Iris pigment epithelial cell (primary cell): Measurements from ENCODE around the gene FHIT.
A peak's percentile ranks its signal among the peaks of the same experiment; 100 is the strongest.
"Not testable (repeated sequence)": the region's sequence is repeated elsewhere in the genome, so short reads cannot be mapped to it uniquely, and the experiment has no call there.

Experiments
- DNase-seq: peaks from one replicate; pipeline ENCODE4 v3.0.0-alpha.2; 2011; ENCODE audit warnings: low read depth

Gene FHIT

DNA sequence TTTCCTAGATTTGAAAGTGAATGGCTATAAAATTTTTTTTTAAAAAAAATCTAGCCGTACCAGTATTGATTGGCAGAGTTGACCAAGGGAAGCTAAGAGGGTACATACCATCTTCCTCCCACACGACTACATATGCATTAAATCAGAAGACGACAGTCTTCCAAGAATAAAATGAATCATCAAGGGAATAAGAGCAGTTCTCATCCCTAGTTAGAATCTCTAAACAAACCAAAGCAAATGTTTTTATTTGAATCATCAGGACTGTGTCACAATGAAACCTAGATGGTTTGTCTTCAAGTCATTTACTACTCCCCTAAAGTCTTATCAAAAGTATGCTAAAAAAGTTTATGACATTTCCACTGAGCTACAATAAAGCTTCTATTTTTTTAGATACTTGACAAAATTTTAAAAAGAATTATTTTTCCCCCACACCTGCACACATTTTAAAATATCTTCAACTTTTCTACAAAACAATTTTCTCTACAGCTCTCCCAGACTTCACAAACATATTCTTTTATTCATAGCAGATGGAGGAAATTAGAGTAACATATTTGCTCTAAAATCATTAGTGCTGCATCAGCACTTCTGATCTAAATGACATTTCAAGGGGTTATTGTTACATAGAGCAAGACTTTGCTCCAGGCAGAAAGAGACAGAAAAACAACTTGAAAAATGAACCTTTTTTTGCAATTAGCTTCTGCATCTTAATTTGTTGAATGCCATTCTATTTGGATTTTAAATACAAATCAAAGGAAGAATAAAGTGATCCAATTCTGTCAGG is 547.1 kb downstream of the FHIT start:
- DNase-seq, result peak; percentile 17

DNA sequence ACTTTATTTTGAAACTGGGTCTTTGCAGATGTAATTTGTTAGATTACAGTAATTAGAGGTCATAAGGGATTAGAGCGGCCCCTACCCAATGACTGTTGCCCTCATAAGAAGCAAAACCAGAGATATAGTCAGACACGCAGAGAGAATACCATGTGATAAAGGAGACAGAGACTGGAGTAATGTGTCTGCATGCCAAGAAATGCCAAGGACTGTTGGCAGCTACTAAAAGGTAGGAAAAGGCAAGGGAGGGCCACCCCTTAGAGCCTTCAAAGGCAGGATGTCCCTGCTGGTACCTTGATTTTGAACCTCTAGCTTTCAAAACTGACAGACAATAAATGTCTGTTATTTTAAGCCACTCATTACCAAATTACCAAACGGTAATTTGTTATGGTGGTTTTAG is 548.2 kb downstream of the FHIT start:
- no peak for DNase-seq

DNA sequence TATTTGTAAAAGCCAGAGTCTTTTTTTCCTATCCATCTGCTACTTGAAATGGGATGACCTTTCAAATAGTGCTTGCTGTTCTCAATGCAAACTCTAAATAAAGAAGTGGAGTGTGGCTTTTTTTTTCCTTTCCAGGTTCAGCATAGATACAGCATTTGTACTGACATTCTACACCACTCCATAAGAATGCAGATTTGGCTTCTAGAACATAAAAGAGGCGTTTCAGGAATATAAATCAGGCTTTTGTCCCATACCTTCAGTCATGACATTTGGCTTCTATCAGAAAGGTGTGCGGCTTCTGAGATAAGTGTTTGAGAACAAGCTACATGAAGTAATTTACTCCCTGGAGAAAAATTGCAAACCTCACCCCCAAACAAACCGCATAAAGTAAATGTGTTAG is 553.1 kb downstream of the FHIT start:
- no peak for DNase-seq

DNA sequence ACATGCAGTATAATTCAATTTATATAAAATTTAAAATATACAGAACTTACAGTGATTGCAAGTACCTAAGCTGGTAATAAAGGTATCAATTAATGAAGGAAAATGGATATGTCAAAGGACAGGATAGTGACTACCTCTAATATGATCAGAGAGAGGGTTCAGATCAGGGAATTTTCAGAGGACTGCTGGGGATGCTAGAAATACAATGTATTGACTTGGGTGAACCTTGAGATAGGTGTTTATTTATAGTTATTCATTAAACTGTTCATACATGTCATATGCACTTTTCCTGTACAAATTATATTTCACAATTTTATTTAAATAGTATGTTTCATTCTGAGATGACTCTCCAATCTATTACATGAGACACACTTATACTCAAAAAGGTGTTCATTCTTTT is 554.1 kb downstream of the FHIT start:
- no peak for DNase-seq

DNA sequence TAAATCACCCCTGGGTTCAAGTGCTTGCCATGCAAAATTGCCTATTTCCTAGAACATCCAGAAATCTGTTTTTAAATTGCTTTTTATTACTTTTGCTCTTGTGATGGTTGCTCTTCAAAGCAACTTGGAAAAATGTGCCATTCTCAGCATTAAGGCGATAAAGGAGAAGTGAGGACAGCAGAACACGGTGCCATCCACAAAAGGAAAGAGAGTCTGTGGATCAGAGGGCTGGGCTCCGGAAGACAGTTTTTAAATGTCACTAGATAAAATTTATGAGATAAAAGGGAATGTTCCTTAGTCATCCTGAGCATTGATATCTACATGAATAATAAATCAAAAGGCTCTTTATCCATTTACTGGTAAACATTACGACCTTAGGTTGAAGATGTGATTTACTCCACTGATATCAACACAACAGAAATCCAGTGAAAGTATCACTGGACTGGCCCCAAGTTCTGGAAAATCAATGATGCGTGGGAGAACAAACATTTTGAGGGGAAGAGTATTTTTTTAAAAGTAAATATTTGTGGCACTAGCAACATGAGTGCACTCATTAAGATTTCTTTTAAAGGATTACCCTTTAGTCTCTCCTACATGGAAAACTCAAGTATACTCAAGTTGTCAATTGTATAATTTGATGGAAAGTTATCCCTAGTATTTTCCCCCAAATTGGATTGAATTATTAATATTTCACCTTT is 554.7 kb downstream of the FHIT start:
- no peak for DNase-seq

DNA sequence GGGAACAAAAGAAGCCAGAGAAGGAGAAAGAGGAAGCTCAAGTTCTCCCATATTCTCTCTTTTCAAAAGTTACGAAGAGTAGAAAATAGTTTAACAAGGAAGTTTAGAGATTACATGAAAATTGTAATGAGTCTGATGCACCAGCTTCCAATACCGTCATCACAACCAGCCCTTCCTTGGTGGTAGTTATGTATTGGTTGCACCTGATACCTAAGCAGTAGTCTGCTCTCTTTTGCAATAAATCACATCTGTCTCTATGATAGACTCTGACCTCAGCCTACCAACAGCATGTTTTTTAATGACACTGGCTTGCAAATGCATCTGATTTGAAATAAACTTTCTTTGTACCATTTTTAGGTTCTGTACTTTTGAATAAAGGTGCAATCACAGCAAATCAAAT is 575.8 kb downstream of the FHIT start:
- no peak for DNase-seq

DNA sequence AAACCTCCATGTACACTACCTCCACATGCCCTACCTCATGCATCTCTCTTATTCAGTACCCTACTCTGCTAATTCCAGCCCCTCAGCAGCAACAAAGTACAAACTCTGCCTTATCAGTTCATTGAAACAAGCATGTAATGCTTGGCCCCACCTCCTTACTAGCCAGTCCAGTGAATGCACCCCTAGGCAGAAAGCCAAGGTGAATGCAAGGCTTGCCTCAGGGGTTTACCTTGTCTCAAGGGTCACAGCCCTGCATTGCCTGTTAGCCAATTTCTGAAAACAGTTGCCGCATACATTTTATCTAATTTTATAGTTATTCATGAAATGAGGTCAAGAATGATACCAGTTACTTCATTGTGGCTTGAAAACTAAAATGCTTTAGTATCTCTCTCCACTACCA is 576.4 kb downstream of the FHIT start:
- no peak for DNase-seq

DNA sequence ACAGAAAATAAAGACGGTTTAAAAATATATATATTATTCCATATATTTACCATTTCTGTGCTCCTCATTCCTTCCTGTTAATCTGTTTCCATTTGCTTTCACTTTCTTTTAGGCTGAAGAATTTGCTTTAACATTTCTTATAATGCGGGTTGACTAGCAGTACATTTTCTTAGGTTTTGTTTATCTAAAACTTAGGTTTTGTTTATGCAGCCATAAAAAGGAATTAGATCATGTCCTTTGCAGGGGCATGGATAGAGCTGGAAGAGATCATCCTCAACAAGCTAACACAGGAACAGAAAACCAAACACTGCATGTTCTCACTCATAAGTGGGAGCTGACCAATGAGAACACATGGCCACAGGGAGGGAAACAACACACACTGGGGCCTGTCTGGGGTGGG is 578.1 kb downstream of the FHIT start:
- DNase-seq, result no peak

DNA sequence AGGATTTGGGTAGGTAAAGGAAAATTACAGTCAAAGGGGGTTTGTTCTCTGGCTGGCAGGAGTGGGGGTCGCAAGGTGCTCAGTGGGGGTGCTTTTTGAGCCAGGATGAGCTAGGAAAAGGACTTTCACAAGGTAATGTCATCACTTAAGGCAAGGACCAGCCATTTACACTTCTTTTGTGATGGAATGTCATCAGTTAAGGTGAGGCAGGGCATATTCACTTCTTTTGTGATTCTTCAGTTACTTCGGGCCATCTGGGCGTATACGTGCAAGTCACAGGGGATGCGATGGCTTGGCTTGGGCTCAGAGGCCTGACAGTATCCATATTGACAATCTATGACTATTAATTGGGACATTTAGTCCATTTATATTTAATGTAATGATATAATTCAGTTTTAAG is 578.9 kb downstream of the FHIT start:
- not testable (repeated sequence) for DNase-seq

DNA sequence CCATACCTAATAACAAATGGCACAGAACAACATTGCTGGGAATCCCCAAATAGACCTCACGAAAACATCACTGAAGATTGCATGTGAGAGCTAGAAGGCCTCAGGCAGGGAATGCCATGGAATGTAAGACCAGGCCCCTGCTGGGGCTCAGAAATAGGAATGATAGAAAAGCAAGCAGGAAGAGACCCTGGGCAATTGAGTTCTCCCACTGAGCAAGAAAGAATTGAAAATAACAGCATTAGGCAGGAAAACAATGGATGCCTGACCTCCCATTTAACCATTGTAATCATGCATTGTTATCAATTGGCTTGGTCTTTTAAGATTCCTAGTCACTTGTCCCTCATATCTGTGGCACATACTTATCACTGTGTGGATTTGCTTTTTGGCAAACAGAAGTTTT is 581.6 kb downstream of the FHIT start:
- DNase-seq, result no peak

DNA sequence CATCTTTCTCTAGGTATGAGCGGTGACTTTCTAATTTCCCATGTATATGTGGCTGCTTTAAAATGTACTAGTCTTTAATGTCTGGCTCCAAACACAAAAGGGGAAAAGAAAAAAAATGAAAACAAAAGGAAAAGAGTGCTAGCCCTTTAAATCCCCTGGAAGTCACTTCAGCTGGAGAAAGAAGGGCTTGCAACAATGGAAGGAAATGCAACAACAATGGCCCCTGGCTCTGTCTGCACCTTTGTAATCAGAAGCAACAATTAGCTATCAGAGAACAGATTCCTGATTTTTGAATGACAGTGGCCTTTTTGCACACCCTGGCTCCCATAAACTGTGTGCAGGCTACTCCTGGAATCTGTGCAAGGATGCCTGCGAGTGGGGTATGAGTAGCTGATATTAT is 591.2 kb downstream of the FHIT start:
- no peak for DNase-seq

DNA sequence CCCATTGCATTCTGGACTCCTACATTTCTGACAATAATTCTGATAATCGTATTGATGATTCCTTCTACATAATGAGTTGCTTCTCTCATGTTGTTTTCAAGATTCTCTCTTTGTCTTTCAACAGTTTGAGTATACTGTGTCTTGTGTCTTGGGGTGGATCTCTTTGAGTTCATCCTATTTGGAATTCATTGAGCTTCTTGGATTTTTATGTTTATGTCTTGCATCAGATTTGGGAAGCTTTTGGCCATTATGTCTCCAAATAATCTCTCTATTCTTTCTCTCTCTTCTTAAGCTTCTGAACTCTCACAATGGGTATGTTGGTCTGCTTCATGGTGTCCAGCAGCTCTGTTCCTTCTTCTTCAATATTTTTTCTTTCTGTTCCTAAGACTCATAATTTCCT is 592.2 kb downstream of the FHIT start:
- DNase-seq, result no peak

DNA sequence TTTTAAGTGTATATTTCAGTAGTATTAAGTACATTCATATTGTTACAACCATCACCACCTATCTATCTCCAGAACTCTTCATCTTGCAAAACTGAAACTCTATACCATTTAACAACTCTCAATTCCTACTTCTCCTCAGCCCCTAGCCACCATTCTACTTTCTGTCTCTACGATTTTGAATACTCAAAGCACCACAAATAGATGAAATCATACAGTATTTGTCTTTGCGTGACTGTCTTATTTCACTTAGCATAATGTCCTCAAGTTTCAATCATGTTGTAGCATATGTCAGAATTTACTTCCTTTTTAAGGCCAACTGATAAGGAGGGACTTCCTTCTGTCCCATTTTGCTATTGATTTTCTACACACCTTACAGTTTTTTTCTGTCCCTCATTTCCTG is 593.3 kb downstream of the FHIT start:
- DNase-seq, result no peak

DNA sequence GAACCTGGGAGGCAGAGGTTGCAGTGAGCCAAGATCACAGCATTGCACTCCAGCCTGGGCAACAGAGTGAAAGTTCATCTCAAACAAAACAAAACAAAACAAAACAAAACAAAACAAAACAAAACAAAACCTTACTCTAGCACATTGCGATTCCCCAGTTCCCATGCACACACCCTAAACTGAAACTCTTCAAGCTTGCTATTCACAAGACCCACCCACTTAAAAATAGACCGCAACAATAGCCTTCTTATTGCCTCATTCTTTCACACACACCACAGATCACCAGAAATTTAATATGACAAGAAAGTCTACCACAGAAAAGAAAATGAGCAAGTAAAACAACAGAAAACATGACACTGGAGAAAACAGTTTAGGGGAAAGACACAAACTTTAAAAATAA is 598.4 kb downstream of the FHIT start:
- no peak for DNase-seq

DNA sequence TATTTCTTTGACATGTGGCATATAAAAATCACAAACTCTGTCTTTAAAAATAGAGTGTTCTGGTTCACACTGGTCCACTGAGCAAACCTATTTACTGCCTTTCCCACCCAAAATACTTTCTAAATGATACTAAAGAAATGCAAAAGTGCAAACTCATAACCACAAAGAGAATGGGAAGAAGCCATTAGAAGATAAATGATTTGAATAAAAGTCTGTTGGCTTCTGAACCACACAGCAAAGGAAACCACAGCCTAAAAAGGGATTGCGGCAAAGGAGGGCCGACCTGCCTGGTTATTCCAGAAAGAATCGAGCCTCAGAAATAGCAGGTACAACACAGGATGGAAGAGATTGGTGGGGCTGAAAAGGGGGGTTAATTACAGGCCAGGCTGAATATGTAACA is 599.5 kb downstream of the FHIT start:
- DNase-seq, result no peak

DNA sequence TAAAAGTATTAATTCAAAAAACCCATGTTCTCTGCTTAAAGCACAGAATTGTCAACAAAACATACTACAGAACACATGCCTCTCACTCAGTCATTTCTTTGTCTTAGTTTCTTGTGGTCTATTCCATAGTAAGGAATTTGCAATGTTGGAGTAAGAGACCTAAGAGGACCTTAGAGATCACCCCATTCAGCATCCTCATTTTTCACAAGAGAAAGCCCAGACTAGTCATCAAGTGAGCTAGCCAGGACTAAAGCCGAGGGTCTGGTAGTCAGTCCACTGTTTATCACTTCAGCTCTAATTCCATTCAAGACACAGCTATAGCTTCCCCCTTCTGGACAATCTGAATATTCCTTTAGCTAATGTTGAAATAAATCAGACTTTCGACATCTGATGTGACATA is 601.1 kb downstream of the FHIT start:
- DNase-seq, result no peak

DNA sequence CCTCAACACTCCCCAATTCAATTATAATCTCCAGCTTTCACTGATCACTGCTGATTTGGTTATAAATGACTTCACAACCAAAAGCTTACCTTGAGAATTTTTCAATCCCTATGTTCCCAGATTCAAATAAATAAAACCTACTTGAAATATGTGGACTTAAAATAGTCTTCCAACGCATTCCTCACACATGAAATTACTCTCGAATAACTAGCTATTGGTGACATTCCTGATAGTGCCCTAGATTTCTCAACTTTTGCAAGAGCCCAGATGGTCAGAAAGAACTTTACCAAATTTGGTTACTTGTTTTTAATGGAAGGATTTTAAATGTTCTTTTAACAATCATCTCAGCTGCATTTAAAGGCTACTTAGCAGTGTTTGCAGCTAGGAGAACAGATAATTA is 605.5 kb downstream of the FHIT start:
- DNase-seq, result no peak

DNA sequence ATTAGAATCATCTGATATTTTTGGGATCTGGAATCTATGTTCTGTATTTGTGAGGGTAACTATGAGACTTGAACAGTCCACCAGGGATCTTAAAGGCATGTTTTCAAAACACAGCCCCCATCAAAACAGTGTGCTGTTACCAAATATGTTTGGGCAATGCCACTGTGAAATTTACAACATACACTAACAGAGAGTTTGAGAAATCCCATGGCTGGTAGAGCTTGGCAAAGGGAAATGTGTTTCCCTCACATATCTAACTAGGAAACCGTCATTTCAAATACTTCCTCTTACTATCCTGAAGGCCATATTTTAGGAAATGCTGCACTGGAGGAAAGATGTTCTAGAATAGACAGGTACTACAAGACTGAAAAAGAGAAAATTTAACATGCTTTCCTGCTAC is 607.4 kb downstream of the FHIT start:
- DNase-seq, result no peak

DNA sequence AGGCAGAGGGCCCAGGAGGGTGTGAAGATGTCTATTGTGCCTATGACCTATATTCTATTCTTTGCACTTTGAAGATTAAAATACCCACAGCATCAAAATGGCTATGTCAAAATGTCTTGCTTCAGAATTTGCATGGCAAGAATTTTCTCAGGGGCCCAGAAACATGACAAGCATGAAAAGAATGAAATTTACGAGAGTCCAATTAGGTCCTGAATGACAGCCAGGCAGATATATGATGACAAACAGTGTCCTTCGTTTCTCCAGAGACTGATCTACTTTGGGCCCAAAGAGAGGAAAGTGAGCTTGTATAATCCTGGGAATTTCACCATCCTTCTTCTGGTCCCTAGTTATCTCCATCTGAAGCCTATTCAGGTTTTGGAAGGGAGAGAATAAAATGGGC is 609.9 kb downstream of the FHIT start:
- no peak for DNase-seq

DNA sequence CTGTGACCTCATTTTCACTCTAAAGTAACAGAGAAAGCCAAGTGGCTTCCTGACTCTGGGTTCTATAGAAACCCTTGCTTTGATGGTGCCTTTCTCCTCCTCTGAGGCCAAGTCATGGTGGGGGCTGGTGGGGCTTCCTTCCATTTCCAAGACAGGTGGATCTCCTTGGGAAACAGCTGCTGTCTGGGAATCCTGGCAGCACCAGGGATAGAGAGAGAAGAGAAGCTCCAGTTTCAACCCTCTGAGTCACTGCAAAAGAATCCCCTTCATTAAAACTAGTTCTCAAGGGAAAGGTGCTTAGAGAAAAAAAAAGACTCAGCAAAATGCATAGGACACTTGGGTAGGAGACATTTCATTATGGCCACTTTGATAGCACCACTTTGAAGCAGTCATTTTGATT is 614.4 kb downstream of the FHIT start:
- peak; percentile 39 for DNase-seq

DNA sequence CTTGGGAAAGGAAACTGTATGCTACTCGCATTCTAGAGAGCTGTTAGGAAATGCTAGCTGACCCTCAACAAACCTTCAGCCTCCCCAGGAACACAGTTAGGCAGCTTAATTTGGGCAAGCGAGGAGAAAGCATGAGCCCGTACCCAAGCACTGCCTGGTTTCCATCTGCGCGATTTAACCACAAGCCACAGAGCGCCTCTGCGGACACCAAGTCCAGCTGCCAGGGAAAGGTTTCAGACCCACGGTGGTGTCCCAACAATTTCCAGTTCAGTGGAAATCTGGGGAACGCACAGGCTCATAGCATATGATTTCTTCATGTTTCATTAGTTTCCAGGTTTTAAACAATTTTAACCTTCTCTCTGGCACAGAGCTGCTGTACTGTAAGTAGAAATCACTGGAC is 617.6 kb downstream of the FHIT start:
- DNase-seq, result peak; percentile 9

DNA sequence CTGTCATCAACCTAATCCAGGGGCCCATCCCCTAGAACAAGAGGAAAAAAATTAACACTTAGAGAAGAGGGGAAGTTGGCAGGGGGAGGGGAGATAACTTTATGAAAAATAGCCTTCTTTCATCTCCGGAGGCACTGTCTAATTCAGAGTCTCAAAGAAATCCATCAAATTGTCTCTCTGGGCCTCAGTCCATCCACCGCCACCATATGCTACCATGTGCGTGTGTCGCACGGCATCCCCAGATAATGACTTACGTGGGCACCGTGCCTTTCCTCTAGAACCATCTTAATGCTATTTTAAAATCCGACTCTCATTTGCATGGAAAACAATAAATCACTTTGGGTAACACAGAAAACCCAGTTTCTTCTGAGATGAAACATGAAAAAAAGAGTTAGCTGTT is 619.7 kb downstream of the FHIT start:
- no peak for DNase-seq

DNA sequence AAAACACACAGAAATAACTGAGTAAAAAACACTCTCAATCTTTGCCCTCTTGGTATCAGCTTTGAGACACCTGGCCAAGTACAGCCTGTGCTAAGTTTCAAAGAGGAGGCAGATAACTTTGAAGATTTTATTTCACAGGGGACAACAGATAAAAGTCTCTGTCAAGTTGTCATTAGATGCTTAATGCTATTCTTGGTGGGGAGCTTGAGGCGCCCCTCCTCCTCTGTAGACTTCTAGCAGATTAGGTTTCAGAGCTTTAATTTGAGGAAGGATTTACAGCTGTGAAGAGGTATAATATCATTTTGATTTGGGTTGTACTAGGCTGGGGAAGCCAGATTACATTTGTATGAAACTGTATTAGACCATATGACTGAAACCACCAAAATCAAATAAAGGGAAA is 620.3 kb downstream of the FHIT start:
- no peak for DNase-seq

DNA sequence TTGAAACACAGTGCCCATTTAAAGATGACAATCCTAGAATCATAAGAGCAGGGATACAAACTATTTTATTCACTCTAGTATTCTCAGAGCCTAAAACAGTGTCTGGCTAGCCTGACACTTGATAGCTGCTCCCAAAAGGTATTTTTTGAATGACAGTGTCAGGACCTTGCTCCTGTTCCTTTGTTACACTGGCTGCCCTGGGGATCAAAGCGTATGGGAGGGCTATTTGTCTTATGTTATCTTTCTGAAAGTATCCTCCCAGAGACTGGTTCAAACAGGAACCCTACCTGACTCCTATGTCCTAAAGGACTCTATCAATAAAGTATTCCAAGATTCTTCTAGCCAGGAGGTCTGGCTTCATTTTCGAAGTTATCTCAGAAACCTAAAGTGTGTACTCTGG is 621.4 kb downstream of the FHIT start:
- DNase-seq, result no peak
